OCI-M1 (cell line): ENCODE measurements around the gene GRM4.

Experiments
- DNase-seq: peaks from one replicate; lab custom pipeline; 2025; lab: John Stamatoyannopoulos, UW

GRM4 gene

GRCh38 chr6:34084591-34085290 is 61.1 kb downstream of the GRM4 start:
- DNase-seq: no peak

GRCh38 chr6:34082864-34083626 is 62.8 kb downstream of the GRM4 start:
- DNase-seq: no peak

GRCh38 chr6:34082348-34082747 is 63.5 kb downstream of the GRM4 start:
- no peak for DNase-seq

GRCh38 chr6:34080357-34080756 is 65.5 kb downstream of the GRM4 start:
- DNase-seq: no peak

GRCh38 chr6:34079899-34080298 is 66.0 kb downstream of the GRM4 start:
- DNase-seq: no peak

GRCh38 chr6:34075906-34076305 is 70.0 kb downstream of the GRM4 start:
- DNase-seq: no peak

DNA sequence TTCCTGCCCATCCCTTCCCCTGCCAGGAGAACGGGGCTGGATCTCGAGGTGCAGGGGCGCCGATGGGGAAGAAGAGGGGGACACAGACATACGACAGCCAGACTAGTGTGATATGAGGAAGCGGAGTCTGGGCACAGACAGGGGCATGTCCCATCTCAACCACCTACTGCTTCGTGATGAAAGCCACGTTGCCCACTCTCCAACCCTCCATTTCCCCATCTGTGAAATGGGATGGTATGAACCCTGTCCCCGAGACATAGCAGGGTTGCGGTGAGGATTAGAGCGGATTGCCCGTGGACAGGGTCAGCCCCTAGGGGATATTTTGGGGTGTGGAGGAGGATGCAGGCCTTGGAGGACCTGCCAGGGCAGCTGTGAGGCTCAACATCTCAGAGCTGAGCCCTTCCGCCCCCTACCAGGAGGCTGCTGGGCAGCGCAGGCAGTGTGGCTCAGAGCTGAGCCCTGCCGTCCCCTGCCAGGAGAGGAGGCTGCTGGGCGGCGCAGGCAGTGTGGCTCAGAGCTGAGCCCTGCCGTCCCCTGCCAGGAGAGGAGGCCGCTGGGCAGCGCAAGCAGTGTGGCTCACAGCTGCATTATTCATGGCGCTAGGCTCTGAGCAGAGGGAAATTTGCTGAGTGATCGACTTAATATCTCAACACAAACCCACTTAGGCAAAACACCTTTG is 71.7 kb downstream of the GRM4 start:
- DNase-seq: no peak

- no peak for DNase-seq
These were observed 72.3 kb downstream of the GRM4 start for GRCh38 chr6:34073540-34073939.

GRCh38 chr6:34072727-34073126 is 73.2 kb downstream of the GRM4 start:
- no peak for DNase-seq

DNA sequence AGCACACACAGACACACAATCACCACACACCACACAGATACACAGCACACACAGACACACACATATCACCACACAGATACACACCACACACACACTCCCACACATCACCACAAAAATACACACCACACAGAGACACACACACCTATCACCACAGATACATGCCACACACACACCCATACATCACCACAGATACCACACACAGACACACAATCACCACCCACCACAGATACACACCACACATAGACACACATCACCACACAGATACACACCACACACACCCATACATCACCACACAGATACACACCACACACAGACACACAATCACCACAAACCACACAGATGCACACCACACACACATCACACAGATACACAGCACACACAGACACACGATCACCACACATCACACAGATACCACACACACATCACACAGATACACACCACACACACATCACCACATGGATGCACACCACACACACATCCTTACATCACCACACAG is 74.0 kb downstream of the GRM4 start:
- DNase-seq: no peak

DNA sequence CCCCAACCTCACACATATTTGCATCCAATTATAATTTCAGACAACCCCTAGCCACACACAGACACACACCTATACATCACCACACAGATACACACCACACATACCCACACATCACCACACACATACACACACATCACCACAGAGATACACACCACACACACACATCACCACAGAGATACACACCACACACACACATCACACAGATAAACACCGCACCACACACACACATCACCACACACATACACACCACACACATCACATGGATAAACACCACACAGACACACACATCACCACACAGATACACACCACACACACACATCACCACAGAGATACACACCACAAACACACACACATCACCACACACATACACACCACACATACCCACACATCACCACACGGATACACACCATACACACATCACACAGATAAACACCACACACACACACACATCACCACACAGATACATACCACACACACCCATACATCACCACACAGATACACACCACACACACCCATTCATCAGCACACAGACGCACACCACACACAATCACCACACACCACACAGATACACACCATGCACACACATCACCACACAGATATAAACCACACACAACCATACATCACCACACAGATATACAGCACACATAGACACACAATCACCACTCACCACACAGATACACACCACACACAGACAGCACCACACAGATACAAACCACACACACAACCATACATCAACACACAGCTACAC is 74.6 kb downstream of the GRM4 start:
- no peak for DNase-seq

GRCh38 chr6:34070315-34071135 is 75.4 kb downstream of the GRM4 start:
- no peak for DNase-seq

- DNase-seq: no peak
These were observed 77.3 kb downstream of the GRM4 start for GRCh38 chr6:34068462-34069044.

- DNase-seq: peak; percentile 11
These were observed 78.1 kb downstream of the GRM4 start for GRCh38 chr6:34067814-34068213.

- no peak for DNase-seq
These were observed 78.8 kb downstream of the GRM4 start for GRCh38 chr6:34066772-34067770.

DNA sequence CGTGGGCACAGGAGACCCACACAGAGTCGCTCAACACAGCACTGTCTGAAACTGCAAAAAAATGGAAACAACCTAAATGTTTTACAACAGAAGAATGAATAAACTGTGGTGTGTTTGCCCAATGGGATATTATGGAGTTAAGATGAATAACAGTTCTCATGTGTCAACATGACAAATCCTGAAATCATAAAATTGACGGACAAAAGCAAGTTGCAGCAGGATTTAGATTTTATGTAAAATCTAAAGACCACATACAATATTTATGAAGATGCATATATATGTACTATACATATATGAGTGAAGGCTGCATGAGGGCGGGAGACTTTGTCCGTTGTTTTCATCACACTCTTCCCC is 79.7 kb downstream of the GRM4 start:
- no peak for DNase-seq

DNA sequence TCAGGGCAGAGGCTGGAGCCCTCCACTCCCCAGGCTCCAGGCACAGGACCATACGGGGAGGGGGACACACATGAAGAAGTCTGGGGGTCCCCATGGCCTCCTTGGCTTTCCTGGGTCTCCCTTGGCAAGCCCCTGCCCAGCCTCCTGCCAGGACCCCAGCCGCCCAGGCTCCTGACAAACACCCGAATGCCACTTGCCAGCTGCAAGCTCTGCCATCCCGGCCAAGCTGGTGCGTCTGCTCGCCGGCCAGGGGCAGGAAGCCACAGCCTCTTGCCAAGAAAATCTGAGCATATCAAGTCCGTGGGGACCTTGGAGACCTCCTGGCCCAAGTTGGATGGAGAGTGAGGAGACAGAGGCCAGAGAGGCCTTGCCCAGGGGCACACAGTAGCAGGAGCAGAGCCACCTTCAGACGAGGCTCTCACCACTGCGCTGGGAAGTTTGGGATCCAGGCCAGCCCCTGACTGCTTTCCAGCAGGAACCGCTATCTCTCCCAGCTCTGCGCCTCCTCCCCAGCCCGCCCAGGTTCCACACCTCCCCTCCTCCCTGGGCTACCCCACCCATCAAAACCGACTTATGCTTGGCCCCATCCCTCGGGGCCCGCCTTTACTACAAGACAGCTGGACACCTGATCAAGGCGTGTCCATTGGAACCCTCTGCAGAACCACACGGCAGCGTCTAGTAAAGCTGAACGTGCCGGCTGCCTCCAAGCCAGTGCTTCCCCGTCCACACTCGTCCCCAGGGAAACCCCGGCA is 80.2 kb downstream of the GRM4 start:
- no peak for DNase-seq

DNA sequence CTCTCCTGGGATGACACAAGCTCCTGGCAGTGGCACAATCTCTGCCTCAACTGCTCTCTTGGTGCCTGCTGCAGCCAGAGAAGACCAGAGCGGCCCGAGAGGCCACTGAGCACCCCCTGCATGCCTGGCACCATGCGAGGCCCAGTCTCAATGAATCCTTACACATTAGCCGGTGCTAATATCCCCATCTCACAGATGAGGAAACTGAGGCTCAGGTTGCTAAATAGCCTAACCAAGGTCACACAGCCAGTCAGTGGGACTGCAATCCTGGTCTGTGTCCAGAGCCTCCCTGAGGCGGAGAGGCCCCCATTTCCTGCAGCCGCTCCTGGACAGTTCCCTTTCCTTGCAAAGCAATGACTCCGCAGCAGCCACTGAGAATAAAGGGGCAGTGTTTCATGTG is 81.2 kb downstream of the GRM4 start:
- DNase-seq: no peak

DNA sequence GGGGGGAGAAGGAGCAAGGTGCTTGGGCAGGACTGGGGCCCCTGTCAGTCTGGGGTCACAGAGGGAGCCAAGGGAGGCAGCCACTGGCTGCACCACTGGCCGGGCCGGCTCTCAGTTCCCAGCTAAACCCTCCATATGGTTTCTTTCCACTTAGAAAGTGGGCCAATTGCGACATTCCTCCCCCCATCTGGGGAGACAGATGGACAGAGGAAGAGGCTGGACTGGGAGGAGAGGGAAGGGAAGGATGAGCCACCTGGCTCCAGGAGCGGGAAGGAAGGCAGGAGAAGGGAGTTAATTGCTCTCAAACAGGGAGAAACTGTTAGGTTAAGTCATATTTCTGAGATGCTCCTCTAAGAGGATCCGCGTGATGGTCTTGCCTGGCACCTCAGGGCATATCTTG is 82.2 kb downstream of the GRM4 start:
- no peak for DNase-seq
